Left colon (tissue), 2 donors: ENCODE measurements around the gene ATP11A. TPM values are rescaled to one million over a fixed set of nuclear protein-coding genes. Genes with fewer than 3 reads are reported as not detected.

Experiments
- ATAC-seq: fragments of 200-7000 bp; cut with Tn5 transposase; one replicate; pipeline ENCODE4 v1.9.1; 2020; ENCODE audit warnings: mild to moderate bottlenecking, moderate library complexity
- DNase-seq, 2 donors: peaks; one replicate each; pipeline ENCODE4 v3.0.0-alpha.2; 2020
- intact Hi-C, 2 donors: fragments of 100-400 bp; cut with DNase I in 1 of 2; cut with micrococcal nuclease in 1 of 2; formaldehyde crosslinking; loops; one replicate each; pipeline versions ENCODE4 v1.11.2 to v1.14.0; 2022; cut with DNase I, micrococcal nuclease
- long read RNA-seq: library from polyadenylated mRNA; unstranded; transcript quantifications from one replicate; pipeline ENCODE4 v2.0.0, GENCODE V29; 2021
- total RNA-seq, 2 donors: library from RNA; stranded (reverse); fragmentation: NEBNext Ultra II Directional; extraction: Animal tissue kit (Norgen Biotek cat#: 25700); gene quantifications; one replicate each; pipeline ENCODE4 v1.2.1, GENCODE V29; 2021
- donor health status: DM: no; HTN: no; CAD: no.
- donor health status: DM: yes; HTN: yes; CAD: no.

The ATP11A gene
- 10 to 100 TPM; 12.4 to 22.7 TPM for total RNA-seq
- long read RNA-seq, partial matches to known transcripts, result 1 of 13 reads
- long read RNA-seq, other reads (novel, unspliced or antisense), result 10 of 13 reads

- ATAC-seq (peak; percentile 87), DNase-seq (peak; percentile 87 to 88)
- intact Hi-C loops, result no loop called here
These were observed at the start of gene ATP11A for GRCh38 chr13:112689303-112690245. TSS of gene ATP11A (plus strand) at chr13:112690038. CDS start at chr13:112690417, 379 bp downstream.

GRCh38 chr13:112641456-112642089, 48.3 kb upstream of the ATP11A start:
- intact Hi-C loops, result loop anchor here in 1 of 2 donors (10.0 kb wide), 1 partner anchor 233 kb away; no protein-coding TSS in a partner anchor
- ATAC-seq (no peak), DNase-seq (no peak)

- no peak for DNase-seq
- ATAC-seq, result no peak
- intact Hi-C loops, result loop anchor here in 1 of 2 donors (10.0 kb wide), 1 partner anchor 233 kb away; no protein-coding TSS in a partner anchor
These were observed 47.8 kb upstream of the ATP11A start for GRCh38 chr13:112642090-112642460.

- DNase-seq (peak in 1 of 2 donors; percentile 19), ATAC-seq (peak; percentile 49)
- intact Hi-C loops, result loop anchor here in 1 of 2 donors (10.0 kb wide), 1 partner anchor 231 kb away; no protein-coding TSS in a partner anchor
These were observed 45.9 kb upstream of the ATP11A start for GRCh38 chr13:112643759-112644459.

GRCh38 chr13:112645327-112645914, 44.4 kb upstream of the ATP11A start:
- ATAC-seq (no peak), DNase-seq (no peak)
- intact Hi-C loops, result loop anchor here in 1 of 2 donors (10.0 kb wide), 1 partner anchor 229 kb away; no protein-coding TSS in a partner anchor

- intact Hi-C loops, result loop anchor here in 1 of 2 donors (10.0 kb wide), 1 partner anchor 228 kb away; no protein-coding TSS in a partner anchor
- ATAC-seq, result no peak
- DNase-seq, result no peak
These were observed 42.6 kb upstream of the ATP11A start for GRCh38 chr13:112647256-112647655.

- intact Hi-C loops, result loop anchor here in 1 of 2 donors (10.0 kb wide), 1 partner anchor 227 kb away; no protein-coding TSS in a partner anchor
- no peak for ATAC-seq
- no peak for DNase-seq
These were observed 41.7 kb upstream of the ATP11A start for GRCh38 chr13:112648101-112648500.

- no peak for ATAC-seq
- no peak for DNase-seq
- intact Hi-C loops, result loop anchor here in 1 of 2 donors (10.0 kb wide), 1 partner anchor 226 kb away; no protein-coding TSS in a partner anchor
These were observed 40.7 kb upstream of the ATP11A start for GRCh38 chr13:112648966-112649690.

GRCh38 chr13:112651311-112651710, 38.5 kb upstream of the ATP11A start:
- DNase-seq (no peak), ATAC-seq (no peak)
- intact Hi-C loops, result no loop called here

GRCh38 chr13:112651750-112652511, 37.9 kb upstream of the ATP11A start:
- intact Hi-C loops, result no loop called here
- DNase-seq, result no peak

GRCh38 chr13:112652512-112653070, 37.2 kb upstream of the ATP11A start:
- ATAC-seq (no peak), DNase-seq (no peak)
- intact Hi-C loops, result no loop called here

More at GRCh38 chr13:112651750-112652511, 37.9 kb upstream of the ATP11A start:
- no peak for ATAC-seq

GRCh38 chr13:112653071-112653470, 36.8 kb upstream of the ATP11A start:
- intact Hi-C loops, result no loop called here
- DNase-seq (no peak), ATAC-seq (no peak)

GRCh38 chr13:112655913-112656312, 33.9 kb upstream of the ATP11A start:
- ATAC-seq, result no peak

GRCh38 chr13:112657850-112658445, 31.9 kb upstream of the ATP11A start:
- DNase-seq (peak in 1 of 2 donors; percentile 11), ATAC-seq (no peak)
- intact Hi-C loops, result no loop called here

More at GRCh38 chr13:112655913-112656312, 33.9 kb upstream of the ATP11A start:
- intact Hi-C loops, result no loop called here
- DNase-seq, result no peak

GRCh38 chr13:112658808-112659207, 31.0 kb upstream of the ATP11A start:
- intact Hi-C loops, result no loop called here
- ATAC-seq (no peak), DNase-seq (no peak)

- intact Hi-C loops, result no loop called here
- DNase-seq, result no peak
These were observed 28.5 kb upstream of the ATP11A start for GRCh38 chr13:112661291-112661690.

More at GRCh38 chr13:112661291-112661690, 28.5 kb upstream of the ATP11A start:
- ATAC-seq, result no peak
